GM19455 (cell line): ENCODE measurements around the gene LAMB2.

Source experiments
- ATAC-seq: cut with Tn5 transposase; IDR thresholded peaks from one replicate; pipeline ENCODE4 v1.9.1; 2021; ENCODE audit not compliant: unreplicated experiment

Gene LAMB2

GRCh38 chr3:49076646-49077045 is 56.2 kb downstream of the LAMB2 start:
- ATAC-seq: no peak

- ATAC-seq: no peak
Measured at GRCh38 chr3:49076116-49076515, 56.7 kb downstream of the LAMB2 start.
